Activated CD4-positive, alpha-beta T cell treated with anti-CD3 and anti-CD28 coated beads for 36 hours (primary cell): ENCODE results near the gene MARK3. TPM values are rescaled to one million over a fixed set of nuclear protein-coding genes. Genes with fewer than 3 reads are reported as not detected.

ENCODE experiments used
- ATAC-seq: fragments of 200-7000 bp; cut with Tn5 transposase; one replicate; pipeline ENCODE4 v1.10.0; 2021; ENCODE audit warnings: mild to moderate bottlenecking, moderate library complexity
- CTCF ChIA-PET: fragments of 350-600 bp; sonication (Branson Sonifier 250); formaldehyde crosslinking; loops from one replicate; lab custom pipeline; 2021; ENCODE audit warnings: antibody characterized with exemption; lab: Charles Lee
- POLR2A ChIA-PET: fragments of 350-600 bp; sonication (Branson Sonifier 250); formaldehyde crosslinking; loops from one replicate; lab custom pipeline; 2021; ENCODE audit warnings: antibody characterized with exemption, inconsistent platforms; lab: Charles Lee
- DNase-seq: peaks from one replicate; pipeline ENCODE4 v3.0.0-alpha.2; 2020
- H3K27ac Mint-ChIP-seq: one replicate; pipeline ENCODE4 v1.8.0; 2021; ENCODE audit warnings: mixed read lengths
- H3K27me3 Mint-ChIP-seq: one replicate; pipeline ENCODE4 v1.8.0; 2021; ENCODE audit warnings: mixed read lengths
- H3K36me3 Mint-ChIP-seq: one replicate; pipeline ENCODE4 v1.8.0; 2021; ENCODE audit warnings: low read depth, mixed read lengths
- H3K4me1 Mint-ChIP-seq: one replicate; pipeline ENCODE4 v1.8.0; 2021; ENCODE audit warnings: mixed read lengths
- H3K4me3 Mint-ChIP-seq: one replicate; pipeline ENCODE4 v1.8.0; 2021; ENCODE audit warnings: mild to moderate bottlenecking, moderate library complexity, mixed read lengths
- H3K9me3 Mint-ChIP-seq: one replicate; pipeline ENCODE4 v1.8.0; 2021; ENCODE audit warnings: low read depth, mixed read lengths
- intact Hi-C, 2 experiments: fragments of 100-400 bp; cut with DNase I in 1 of 2; cut with micrococcal nuclease in 1 of 2; formaldehyde crosslinking; loops; one replicate each; pipeline versions ENCODE4 v1.14.2 to v1.15.1; 2022 to 2024; cut with DNase I, micrococcal nuclease
- total RNA-seq, 2 experiments: library from RNA; stranded (reverse); gene quantifications; one replicate each; pipeline ENCODE4 v1.2.3, GENCODE V29; 2021

The MARK3 gene
- total RNA-seq, 2 experiments from 2014 or later, result 57.3 to 64.9 TPM

GRCh38 chr14:103434868-103435442, 49.7 kb downstream of the MARK3 start:
- peaks cover 9% of the 10 kb centered on the region for H3K4me1 Mint-ChIP-seq
- no peaks in the 10 kb centered on the region for H3K27me3 Mint-ChIP-seq
- no peak overlapping the region for H3K4me3 Mint-ChIP-seq
- intact Hi-C loops, result no loop called here
- POLR2A ChIA-PET, result no interaction called here
- CTCF ChIA-PET, result interaction anchor here (1.0 to 1.9 kb wide), 2 partner anchors 11 to 41 kb away, joined by 4 read pairs; no protein-coding TSS in a partner anchor
- H3K9me3 Mint-ChIP-seq, result no peaks in the 10 kb centered on the region
- H3K36me3 Mint-ChIP-seq, result peaks cover 33% of the 10 kb centered on the region
- no peak overlapping the region for H3K27ac Mint-ChIP-seq
- ATAC-seq (no peak), DNase-seq (no peak)

GRCh38 chr14:103436533-103436932, 51.3 kb downstream of the MARK3 start:
- intact Hi-C loops, result no loop called here
- Mint-ChIP-seq H3K27ac (no peak overlapping the region), H3K9me3 (no peaks in the 10 kb centered on the region), H3K4me3 (no peak overlapping the region), H3K4me1 (peaks cover 11% of the 10 kb centered on the region), H3K27me3 (no peaks in the 10 kb centered on the region), H3K36me3 (peaks cover 25% of the 10 kb centered on the region)
- ATAC-seq (no peak), DNase-seq (no peak)
- POLR2A ChIA-PET, result no interaction called here
- CTCF ChIA-PET, result interaction anchor here (1.0 to 1.9 kb wide), 3 partner anchors 10 to 76 kb away, joined by 3 to 5 read pairs (median 4); no protein-coding TSS in a partner anchor

GRCh38 chr14:103442288-103442687, 57.1 kb downstream of the MARK3 start:
- no peak overlapping the region for H3K4me3 Mint-ChIP-seq
- ATAC-seq (no peak), DNase-seq (no peak)
- intact Hi-C loops, result loop anchor here in 1 of 2 experiments (5.0 kb wide), 1 partner anchor 335 kb away; no protein-coding TSS in a partner anchor
- H3K27ac Mint-ChIP-seq, result no peak overlapping the region
- no peaks in the 10 kb centered on the region for H3K9me3 Mint-ChIP-seq
- ChIA-PET POLR2A (interaction anchor here (0.6 kb wide), 1 partner anchor 461 kb away, joined by 5 read pairs; no protein-coding TSS in a partner anchor), CTCF (interaction anchor here (0.6 to 1.5 kb wide), 4 partner anchors 12 to 573 kb away, joined by 3 to 6 read pairs (median 4); no protein-coding TSS in a partner anchor)
- H3K27me3 Mint-ChIP-seq, result no peaks in the 10 kb centered on the region
- peaks cover 11% of the 10 kb centered on the region for H3K36me3 Mint-ChIP-seq
- H3K4me1 Mint-ChIP-seq, result peaks cover 33% of the 10 kb centered on the region

- ATAC-seq, result no peak
- H3K9me3 Mint-ChIP-seq, result no peaks in the 10 kb centered on the region
- CTCF ChIA-PET, result interaction anchor here (0.6 to 1.5 kb wide), 4 partner anchors 11 to 574 kb away, joined by 3 to 6 read pairs (median 4); no protein-coding TSS in a partner anchor
Observed at GRCh38 chr14:103443111-103443510, 57.9 kb downstream of the MARK3 start.

GRCh38 chr14:103444837-103445524, 59.8 kb downstream of the MARK3 start:
- Mint-ChIP-seq H3K9me3 (no peaks in the 10 kb centered on the region), H3K27ac (no peak overlapping the region), H3K4me1 (peaks cover 34% of the 10 kb centered on the region), H3K27me3 (no peaks in the 10 kb centered on the region), H3K36me3 (peaks cover 4% of the 10 kb centered on the region), H3K4me3 (no peak overlapping the region)
- DNase-seq, result no peak
- POLR2A ChIA-PET, result no interaction called here
- CTCF ChIA-PET, result interaction anchor here (0.7 to 2.7 kb wide), 4 partner anchors 9 to 53 kb away, joined by 3 to 9 read pairs (median 3); no protein-coding TSS in a partner anchor
- ATAC-seq, result no peak
- intact Hi-C loops, result loop anchor here in 1 of 2 experiments (5.0 kb wide), 1 partner anchor 332 kb away; no protein-coding TSS in a partner anchor

More at GRCh38 chr14:103443111-103443510, 57.9 kb downstream of the MARK3 start:
- H3K36me3 Mint-ChIP-seq, result peaks cover 10% of the 10 kb centered on the region
- POLR2A ChIA-PET, result no interaction called here
- H3K27ac Mint-ChIP-seq, result no peak overlapping the region
- no peaks in the 10 kb centered on the region for H3K27me3 Mint-ChIP-seq
- peaks cover 33% of the 10 kb centered on the region for H3K4me1 Mint-ChIP-seq
- no peak for DNase-seq
- no peak overlapping the region for H3K4me3 Mint-ChIP-seq
- intact Hi-C loops, result loop anchor here in 1 of 2 experiments (5.0 kb wide), 1 partner anchor 334 kb away; no protein-coding TSS in a partner anchor

GRCh38 chr14:103445806-103446205, 60.6 kb downstream of the MARK3 start:
- no peak for DNase-seq
- Mint-ChIP-seq H3K4me3 (no peak overlapping the region), H3K36me3 (peaks cover 3% of the 10 kb centered on the region), H3K27me3 (no peaks in the 10 kb centered on the region), H3K9me3 (no peaks in the 10 kb centered on the region), H3K4me1 (peaks cover 33% of the 10 kb centered on the region), H3K27ac (no peak overlapping the region)
- intact Hi-C loops, result no loop called here
- ChIA-PET CTCF (interaction anchor here (0.7 to 2.7 kb wide), 4 partner anchors 10 to 54 kb away, joined by 3 to 9 read pairs (median 4); no protein-coding TSS in a partner anchor), POLR2A (interaction anchor here (0.7 kb wide), 1 partner anchor 55 kb away, joined by 4 read pairs; no protein-coding TSS in a partner anchor)
- no peak for ATAC-seq

- Mint-ChIP-seq H3K27me3 (no peaks in the 10 kb centered on the region), H3K36me3 (peaks cover 15% of the 10 kb centered on the region), H3K4me1 (peaks cover 29% of the 10 kb centered on the region), H3K27ac (no peak overlapping the region), H3K4me3 (no peak overlapping the region), H3K9me3 (no peaks in the 10 kb centered on the region)
- ChIA-PET POLR2A (no interaction called here), CTCF (interaction anchor here (0.7 to 3.9 kb wide), 6 partner anchors 10 to 58 kb away, joined by 3 to 21 read pairs (median 5); no protein-coding TSS in a partner anchor)
- intact Hi-C loops, result no loop called here
- DNase-seq, result no peak
- no peak for ATAC-seq
Observed at GRCh38 chr14:103448097-103448496, 62.9 kb downstream of the MARK3 start.

GRCh38 chr14:103449634-103450161, 64.5 kb downstream of the MARK3 start:
- H3K27me3 Mint-ChIP-seq, result no peaks in the 10 kb centered on the region
- no peak overlapping the region for H3K4me3 Mint-ChIP-seq
- no peak overlapping the region for H3K27ac Mint-ChIP-seq
- H3K4me1 Mint-ChIP-seq, result peaks cover 27% of the 10 kb centered on the region
- ATAC-seq, result no peak
- H3K36me3 Mint-ChIP-seq, result peaks cover 15% of the 10 kb centered on the region
- no peaks in the 10 kb centered on the region for H3K9me3 Mint-ChIP-seq
- ChIA-PET POLR2A (no interaction called here), CTCF (interaction anchor here (0.6 to 3.9 kb wide), 4 partner anchors 10 to 683 kb away, joined by 3 to 21 read pairs (median 3); no protein-coding TSS in a partner anchor)
- DNase-seq, result no peak
- intact Hi-C loops, result no loop called here

GRCh38 chr14:103450416-103450815, 65.2 kb downstream of the MARK3 start:
- Mint-ChIP-seq H3K36me3 (peaks cover 15% of the 10 kb centered on the region), H3K4me1 (peaks cover 22% of the 10 kb centered on the region), H3K9me3 (no peaks in the 10 kb centered on the region), H3K4me3 (no peak overlapping the region), H3K27me3 (no peaks in the 10 kb centered on the region), H3K27ac (no peak overlapping the region)
- POLR2A ChIA-PET, result no interaction called here
- CTCF ChIA-PET, result interaction anchor here (0.7 to 3.9 kb wide), 3 partner anchors 10 to 163 kb away, joined by 3 to 21 read pairs (median 7); no protein-coding TSS in a partner anchor
- DNase-seq (no peak), ATAC-seq (no peak)
- intact Hi-C loops, result no loop called here

- Mint-ChIP-seq H3K4me1 (peaks cover 18% of the 10 kb centered on the region), H3K9me3 (no peaks in the 10 kb centered on the region), H3K4me3 (no peak overlapping the region), H3K27me3 (no peaks in the 10 kb centered on the region), H3K36me3 (peaks cover 19% of the 10 kb centered on the region), H3K27ac (no peak overlapping the region)
- intact Hi-C loops, result no loop called here
- POLR2A ChIA-PET, result no interaction called here
- CTCF ChIA-PET, result interaction anchor here (0.7 to 3.9 kb wide), 2 partner anchors 9 to 155 kb away, joined by 4 to 21 read pairs; no protein-coding TSS in a partner anchor
- ATAC-seq (no peak), DNase-seq (no peak)
Observed at GRCh38 chr14:103451401-103451800, 66.2 kb downstream of the MARK3 start.

GRCh38 chr14:103453791-103454190, 68.6 kb downstream of the MARK3 start:
- Mint-ChIP-seq H3K4me3 (no peak overlapping the region), H3K27me3 (no peaks in the 10 kb centered on the region), H3K4me1 (peaks cover 15% of the 10 kb centered on the region), H3K27ac (no peak overlapping the region), H3K9me3 (no peaks in the 10 kb centered on the region), H3K36me3 (peaks cover 24% of the 10 kb centered on the region)
- ATAC-seq (no peak), DNase-seq (no peak)
- POLR2A ChIA-PET, result no interaction called here
- CTCF ChIA-PET, result interaction anchor here (1.1 to 1.6 kb wide), 2 partner anchors 9 to 11 kb away, joined by 3 to 6 read pairs; no protein-coding TSS in a partner anchor
- intact Hi-C loops, result no loop called here
